HFFc6 (cell line): ENCODE results near the gene CDCA7L. TPM values are rescaled to one million over a fixed set of nuclear protein-coding genes. Genes with fewer than 3 reads are reported as not detected.
"Not testable (repeated sequence)": the region's sequence is repeated elsewhere in the genome, so short reads cannot be mapped to it uniquely, and the experiment has no call there.

Source experiments
- DNase-seq: peaks from one replicate; pipeline ENCODE4 v3.0.0-alpha.2; 2018
- H3K27ac Mint-ChIP-seq: 2 replicates; pipeline ENCODE4 v1.8.0; 2020; ENCODE audit warnings: mild to moderate bottlenecking, mixed read lengths
- H3K27me3 Mint-ChIP-seq: 2 replicates; pipeline ENCODE4 v1.8.0; 2021; ENCODE audit warnings: mild to moderate bottlenecking, moderate library complexity, mixed read lengths; ENCODE audit not compliant: insufficient read depth
- H3K36me3 Mint-ChIP-seq: 2 replicates; pipeline ENCODE4 v1.8.0; 2021; ENCODE audit warnings: low read depth, mixed read lengths
- H3K4me1 Mint-ChIP-seq: 2 replicates; pipeline ENCODE4 v1.8.0; 2020; ENCODE audit warnings: low read depth, mixed read lengths
- H3K4me3 Mint-ChIP-seq: 2 replicates; pipeline ENCODE4 v1.8.0; 2020; ENCODE audit warnings: mild to moderate bottlenecking, moderate library complexity, mixed read lengths
- H3K9me3 Mint-ChIP-seq: 2 replicates; pipeline ENCODE4 v1.8.0; 2020; ENCODE audit warnings: mild to moderate bottlenecking, mixed read lengths
- CTCF ChIP-seq: fragments of 200-600 bp; sonication (generic); IDR thresholded peaks from 2 replicates; pipeline ENCODE4 v1.5.0; 2021; ENCODE audit warnings: antibody characterized with exemption, mild to moderate bottlenecking
- total RNA-seq, 6 experiments: library from RNA; stranded (reverse); fragmentation: NEBNext Ultra II Directional; extraction: Animal tissue kit (Norgen Biotek cat#: 25700); gene quantifications; 2 replicates in 1 of 6; 3 replicates in 5 of 6; pipeline ENCODE4 v1.2.3, GENCODE V29; 2021

CDCA7L gene
- total RNA-seq, 6 experiments from 2014 or later: 32.9 to 51.4 (median 42.7) TPM

- peaks cover 12% of the 10 kb centered on the region for H3K36me3 Mint-ChIP-seq
- no peak overlapping the region for H3K4me3 Mint-ChIP-seq
- TF ChIP-seq CTCF: no peak
- no peak overlapping the region for H3K27ac Mint-ChIP-seq
- peaks cover 2% of the 10 kb centered on the region; the same call in 1 of the 2 replicates for H3K27me3 Mint-ChIP-seq
- no peak for DNase-seq
- H3K9me3 Mint-ChIP-seq: no peaks in the 10 kb centered on the region
- H3K4me1 Mint-ChIP-seq: peaks cover 18% of the 10 kb centered on the region
Observed at GRCh38 chr7:21893401-21893800, 52.3 kb downstream of the CDCA7L start.

- Mint-ChIP-seq H3K4me1 (peaks cover 11% of the 10 kb centered on the region), H3K27ac (no peak overlapping the region), H3K27me3 (peaks cover 2% of the 10 kb centered on the region; the same call in 1 of the 2 replicates), H3K9me3 (no peaks in the 10 kb centered on the region), H3K4me3 (no peak overlapping the region), H3K36me3 (0 out of 2 replicates have a peak, but pooled peaks cover 4% of the 10 kb centered on the region)
- DNase-seq: no peak
- no peak for TF ChIP-seq CTCF
Observed at GRCh38 chr7:21891291-21891690, 54.4 kb downstream of the CDCA7L start.

GRCh38 chr7:21887779-21888178, 57.9 kb downstream of the CDCA7L start:
- no peak overlapping the region for H3K27ac Mint-ChIP-seq
- H3K27me3 Mint-ChIP-seq: no peaks in the 10 kb centered on the region
- H3K9me3 Mint-ChIP-seq: no peaks in the 10 kb centered on the region
- H3K4me3 Mint-ChIP-seq: no peak overlapping the region
- H3K36me3 Mint-ChIP-seq: no peaks in the 10 kb centered on the region
- no peak for TF ChIP-seq CTCF
- no peak for DNase-seq
- H3K4me1 Mint-ChIP-seq: peaks cover 27% of the 10 kb centered on the region

GRCh38 chr7:21887353-21887752, 58.3 kb downstream of the CDCA7L start:
- no peaks in the 10 kb centered on the region for H3K27me3 Mint-ChIP-seq
- H3K9me3 Mint-ChIP-seq: no peaks in the 10 kb centered on the region
- H3K36me3 Mint-ChIP-seq: no peaks in the 10 kb centered on the region
- H3K27ac Mint-ChIP-seq: no peak overlapping the region
- no peak overlapping the region for H3K4me3 Mint-ChIP-seq
- TF ChIP-seq CTCF: no peak
- no peak for DNase-seq
- peaks cover 27% of the 10 kb centered on the region for H3K4me1 Mint-ChIP-seq

GRCh38 chr7:21886396-21886795, 59.3 kb downstream of the CDCA7L start:
- H3K27me3 Mint-ChIP-seq: no peaks in the 10 kb centered on the region
- no peak for DNase-seq
- no peak overlapping the region for H3K27ac Mint-ChIP-seq
- H3K4me1 Mint-ChIP-seq: peaks cover 27% of the 10 kb centered on the region
- H3K9me3 Mint-ChIP-seq: no peaks in the 10 kb centered on the region
- no peak overlapping the region for H3K4me3 Mint-ChIP-seq
- TF ChIP-seq CTCF: no peak
- no peaks in the 10 kb centered on the region for H3K36me3 Mint-ChIP-seq

GRCh38 chr7:21884496-21884895, 61.2 kb downstream of the CDCA7L start:
- H3K9me3 Mint-ChIP-seq: no peaks in the 10 kb centered on the region
- no peaks in the 10 kb centered on the region for H3K36me3 Mint-ChIP-seq
- H3K27ac Mint-ChIP-seq: no peak overlapping the region

GRCh38 chr7:21883501-21883900, 62.2 kb downstream of the CDCA7L start:
- not testable (repeated sequence) for H3K36me3 Mint-ChIP-seq, H3K4me3 Mint-ChIP-seq, H3K27me3 Mint-ChIP-seq, DNase-seq, H3K27ac Mint-ChIP-seq, H3K9me3 Mint-ChIP-seq
- H3K4me1 Mint-ChIP-seq: peaks cover 16% of the 10 kb centered on the region

More at GRCh38 chr7:21884496-21884895, 61.2 kb downstream of the CDCA7L start:
- no peak for TF ChIP-seq CTCF
- Mint-ChIP-seq H3K4me3 (no peak overlapping the region), H3K27me3 (no peaks in the 10 kb centered on the region), H3K4me1 (peaks cover 21% of the 10 kb centered on the region)
- DNase-seq: no peak
